Retinal pigment epithelial cell (primary cell): Measurements from ENCODE around the gene AP3B1.

Source experiments
- DNase-seq: peaks from one replicate; pipeline ENCODE4 v3.0.0-alpha.2; 2010; ENCODE audit warnings: low read depth
- H3K4me3 ChIP-seq: 2 replicates; pipeline ENCODE4 v1.5.1; 2011; ENCODE audit warnings: mild to moderate bottlenecking, low read length, control low read depth, moderate library complexity
- CTCF ChIP-seq: conservative IDR thresholded peaks from 2 replicates; pipeline ENCODE4 v1.5.1; 2011; ENCODE audit warnings: low read depth, low read length, control low read depth, inconsistent platforms

AP3B1 gene

DNA sequence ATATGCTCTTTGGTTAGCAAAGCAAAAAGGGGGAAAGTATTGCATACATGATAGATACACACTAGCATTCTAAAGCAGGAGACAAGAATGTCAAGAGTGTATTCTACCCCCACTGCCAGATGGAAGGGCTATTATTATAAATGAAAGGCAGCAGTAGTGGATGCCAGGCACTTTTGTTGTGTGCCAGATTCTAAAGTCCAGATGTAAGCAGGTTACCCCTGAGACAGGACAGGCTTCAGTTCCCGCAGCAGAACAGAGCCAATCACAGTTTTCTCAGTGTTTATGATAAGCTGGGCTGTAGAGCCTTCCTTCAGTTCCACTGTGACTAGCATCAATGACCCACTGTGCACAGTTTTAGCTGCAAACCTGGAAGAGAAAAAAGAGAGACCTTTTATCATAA, 291.8 kb downstream of the AP3B1 start:
- no peak for DNase-seq
- no peak overlapping the region for H3K4me3 ChIP-seq
- no peak for TF ChIP-seq CTCF

- TF ChIP-seq CTCF: no peak
- no peak for DNase-seq
- no peak overlapping the region for H3K4me3 ChIP-seq
Observed at GRCh38 chr5:78001197-78001596, 293.3 kb downstream of the AP3B1 start.

GRCh38 chr5:78000191-78000590, 294.3 kb downstream of the AP3B1 start:
- no peak overlapping the region for H3K4me3 ChIP-seq
- DNase-seq: no peak
- no peak for TF ChIP-seq CTCF

- no peak overlapping the region for H3K4me3 ChIP-seq
- no peak for DNase-seq
- TF ChIP-seq CTCF: no peak
Observed at GRCh38 chr5:77999399-77999798, 295.1 kb downstream of the AP3B1 start.

- no peak for TF ChIP-seq CTCF
- no peak overlapping the region for H3K4me3 ChIP-seq
- DNase-seq: no peak
Observed at GRCh38 chr5:77996943-77997342, 297.6 kb downstream of the AP3B1 start.

- TF ChIP-seq CTCF: no peak
- H3K4me3 ChIP-seq: no peak overlapping the region
- DNase-seq: no peak
Observed at GRCh38 chr5:77995793-77996409, 298.6 kb downstream of the AP3B1 start.

- TF ChIP-seq CTCF: no peak
- no peak overlapping the region for H3K4me3 ChIP-seq
- no peak for DNase-seq
Observed at GRCh38 chr5:77994943-77995342, 299.6 kb downstream of the AP3B1 start.
